K562 (cell line): ENCODE measurements around the gene CRYZ. TPM values are rescaled to one million over a fixed set of nuclear protein-coding genes. Genes with fewer than 3 reads are reported as not detected.
A peak's percentile ranks its signal among the peaks of the same experiment; 100 is the strongest.

Experiments used
- ATAC-seq: fragments of 200-7000 bp; cut with Tn5 transposase; 3 replicates; pipeline ENCODE4 v1.9.1; 2020; ENCODE audit warnings: moderate library complexity
- BruUV-seq: library from RNA; stranded (reverse); fragments of 400-500 nt; replicated peaks from 2 replicates; lab custom pipeline; 2021; lab: Mats Ljungman, UMichigan
- CTCF ChIA-PET: fragments of 300-600 bp; formaldehyde crosslinking; extraction: SDS; loops from one replicate; lab custom pipeline; 2021; ENCODE audit warnings: low intra/inter-chr PET ratio; lab: Yijun Ruan, JAX
- POLR2A ChIA-PET: fragments of 300-600, 350-650 bp; sonication (Branson Sonifier 250); formaldehyde crosslinking; extraction: SDS; loops from one replicate; lab custom pipeline; 2021; ENCODE audit warnings: antibody characterized with exemption, inconsistent platforms; lab: Yijun Ruan, JAX
- DNase-seq, 4 experiments: peaks; one replicate each; pipeline versions ENCODE4 v3.0.0 to v3.0.0-alpha.2; 2011 to 2018; ENCODE audit warnings: low spot score in 3 of 4, mixed read lengths in 3 of 4; ENCODE audit errors: extremely low read depth in 1 of 4
- FAIRE-seq: peaks from 2 replicates; lab custom pipeline; 2011; peaks lifted over from hg19 to GRCh38; lab: Jason Lieb, UNC
- H2AFZ ChIP-seq: 2 replicates; pipeline ENCODE4 v1.6.0; 2011; ENCODE audit warnings: low read depth, low read length, control low read depth, inconsistent platforms
- H3K27ac ChIP-seq: fragments of 200-600 bp; 3 replicates; pipeline ENCODE4 v1.8.0; 2011; ENCODE audit warnings: low read depth, mild to moderate bottlenecking, control low read depth, inconsistent platforms, low read length, moderate library complexity, mixed read lengths; ENCODE audit errors: extremely low read depth
- H3K27me3 ChIP-seq, 2 experiments: fragments of 300-600 bp in 1 of 2; 2 replicates in 1 of 2; 3 replicates in 1 of 2; pipeline versions ENCODE4 v1.6.0 to v1.8.0; 2011; ENCODE audit warnings: inconsistent platforms in 2 of 2, low read length in 2 of 2, mild to moderate bottlenecking in 1 of 2, mixed read lengths in 1 of 2, moderate library complexity in 1 of 2; ENCODE audit not compliant: control insufficient read depth in 2 of 2, insufficient read depth in 2 of 2
- H3K36me3 ChIP-seq: fragments of 300-600 bp; 3 replicates; pipeline ENCODE4 v1.8.0; 2011; ENCODE audit warnings: mild to moderate bottlenecking, low read length, inconsistent platforms; ENCODE audit not compliant: control insufficient read depth, insufficient read depth
- H3K4me1 ChIP-seq, 2 experiments: fragments of 200-600 bp in 1 of 2; replicated peaks in 1 of 2; 2 replicates in 1 of 2; 3 replicates in 1 of 2; pipeline versions ENCODE4 v1.5.1 to v1.8.0; 2011; ENCODE audit warnings: inconsistent platforms in 2 of 2, low read length in 2 of 2, mild to moderate bottlenecking in 1 of 2, mixed read lengths in 1 of 2, moderate library complexity in 1 of 2; ENCODE audit not compliant: control insufficient read depth in 2 of 2, insufficient read depth in 2 of 2
- H3K4me2 ChIP-seq: 2 replicates; pipeline ENCODE4 v1.6.1; 2011; ENCODE audit warnings: low read length, control low read depth, inconsistent platforms, mixed read lengths; ENCODE audit not compliant: insufficient read depth
- H3K4me3 ChIP-seq: fragments of 200-600 bp; sonication (generic), shearing (Covaris generic); 2 replicates; pipeline ENCODE4 v1.5.1; 2016; ENCODE audit warnings: control low read depth, inconsistent platforms
- H3K79me2 ChIP-seq: fragments of 200-600 bp; 3 replicates; pipeline ENCODE4 v1.8.0; 2011; ENCODE audit warnings: low read length, inconsistent platforms; ENCODE audit not compliant: control insufficient read depth, insufficient read depth
- H3K9ac ChIP-seq, 2 experiments: 2 replicates each; pipeline versions ENCODE4 v1.6.0 to v1.6.1; 2011; ENCODE audit warnings: low read depth in 2 of 2, low read length in 2 of 2, control low read depth in 1 of 2, inconsistent platforms in 1 of 2, mild to moderate bottlenecking in 1 of 2, mixed read lengths in 1 of 2; ENCODE audit not compliant: insufficient read depth in 1 of 2
- H3K9me1 ChIP-seq: one replicate; pipeline ENCODE4 v1.6.0; 2011; ENCODE audit warnings: inconsistent platforms, mild to moderate bottlenecking, low read length, moderate library complexity; ENCODE audit not compliant: control insufficient read depth, insufficient read depth
- H3K9me3 ChIP-seq: replicated peaks from 2 replicates; pipeline ENCODE4 v1.5.1; 2011; ENCODE audit warnings: low read depth, low read length, inconsistent platforms; ENCODE audit not compliant: control insufficient read depth, insufficient read depth
- H4K20me1 ChIP-seq: replicated peaks from 2 replicates; pipeline ENCODE4 v1.6.1; 2011; ENCODE audit warnings: low read length, inconsistent platforms, mixed read lengths; ENCODE audit not compliant: control insufficient read depth, insufficient read depth
- C11orf30 ChIP-seq: fragments of 450-650 bp; IDR thresholded peaks from 2 replicates; pipeline ENCODE4 v1.6.1; 2016; ENCODE audit warnings: low read depth, mild to moderate bottlenecking
- DNMT1 ChIP-seq: fragments of 450-650 bp; IDR thresholded peaks from 2 replicates; pipeline ENCODE4 v1.6.1; 2016; ENCODE audit warnings: antibody characterized with exemption, mild to moderate bottlenecking
- KAT7 ChIP-seq: sonication (generic); formaldehyde crosslinking; IDR thresholded peaks from 2 replicates; pipeline ENCODE4 v1.8.0; 2022; ENCODE audit warnings: missing genetic modification reagents, mild to moderate bottlenecking, borderline replicate concordance
- MAFG ChIP-seq: fragments of 450-650 bp; conservative IDR thresholded peaks from 2 replicates; pipeline ENCODE4 v1.6.1; 2016; ENCODE audit warnings: missing genetic modification characterization, missing compliant biosample characterization
- MCM7 ChIP-seq, 2 experiments: fragments of 450-650 bp; IDR thresholded peaks; 2 replicates each; pipeline ENCODE4 v1.6.1; 2016 to 2018
- NR4A1 ChIP-seq, 2 experiments: fragments of 250-450 bp in 1 of 2; fragments of 450-650 bp in 1 of 2; sonication (Bioruptor Pico) in 1 of 2; IDR thresholded peaks; 2 replicates each; pipeline versions ENCODE4 v1.4.0 to v1.6.1; 2016 to 2020; ENCODE audit warnings: mild to moderate bottlenecking in 2 of 2, missing compliant biosample characterization in 1 of 2, missing genetic modification characterization in 1 of 2, moderate library complexity in 1 of 2
- SREBF2 ChIP-seq: sonication (generic); formaldehyde crosslinking; IDR thresholded peaks from 2 replicates; pipeline ENCODE4 v1.4.0; 2020; ENCODE audit warnings: mild to moderate bottlenecking, missing genetic modification reagents
- ZC3H11A ChIP-seq: IDR thresholded peaks from 2 replicates; pipeline ENCODE4 v1.6.1; 2012; ENCODE audit warnings: low read depth, low read length, improper control_type of control experiment
- ZNF316 ChIP-seq: fragments of 450-650 bp; IDR thresholded peaks from 2 replicates; pipeline ENCODE4 v1.6.1; 2016
- ZNF778 ChIP-seq: fragments of 450-650 bp; formaldehyde crosslinking; IDR thresholded peaks from 2 replicates; pipeline ENCODE4 v1.4.0; 2020; ENCODE audit warnings: mild to moderate bottlenecking, moderate library complexity
- WGBS: fragments of 100-300 bp; shearing (Covaris generic); methylation state at CpG from one replicate; pipeline ENCODE4 v1.1.6; 2016; ENCODE audit warnings: low coverage, mixed read lengths; ENCODE audit not compliant: insufficient coverage; ENCODE audit errors: missing lambda C conversion rate; 5-methylcytosine and 5-hydroxymethylcytosine counted together
- in situ Hi-C: fragments of 300-500 bp; cut with MboI; formaldehyde crosslinking; loops from 4 replicates; pipeline ENCODE4 v1.15.0; 2018; ENCODE audit warnings: inconsistent platforms, mixed read lengths
- intact Hi-C: fragments of 100-400 bp; cut with micrococcal nuclease; formaldehyde crosslinking; loops from 2 replicates; pipeline ENCODE4 v1.14.2; 2022
- polyA plus RNA-seq, 8 experiments: library from polyadenylated mRNA; depleted of rRNA in 4 of 8; stranded (reverse) in 5 of 8; unstranded in 3 of 8; fragments of >200 nt; fragmentation: Nextera tagmentation in 2 of 8; fragmentation: Illumina TruSeq in 1 of 8; extraction: Ambion mirVana in 2 of 8; extraction: Trizol in 1 of 8; gene quantifications; 2 replicates each; pipeline versions ENCODE4 v1.2.1 to v1.2.3, GENCODE V29; 2011 to 2014; ENCODE audit warnings: inconsistent platforms in 1 of 8, missing spikeins in 1 of 8
- total RNA-seq, 7 experiments: library from RNA; depleted of rRNA in 6 of 7; stranded (reverse); fragments of >200 nt in 6 of 7; fragmentation: Illumina TruSeq in 2 of 7; extraction: Trizol in 2 of 7; gene quantifications; 2 replicates each; pipeline versions ENCODE4 v1.2.1 to v1.2.3, GENCODE V29; 2011 to 2021; ENCODE audit warnings: low replicate concordance in 1 of 7
- TF ChIP-seq, protein P1 (sequence below): IDR thresholded peaks from 2 replicates; pipeline ENCODE4 v1.6.1; 2012; ENCODE audit warnings: low read depth, low read length, improper control_type of control experiment, borderline replicate concordance
- TF ChIP-seq, protein P2 (sequence below): fragments of 450-650 bp; IDR thresholded peaks from 2 replicates; pipeline ENCODE4 v1.7.0; 2016; ENCODE audit warnings: borderline replicate concordance
- TF ChIP-seq, protein P3 (sequence below): sonication (generic); formaldehyde crosslinking; IDR thresholded peaks from 2 replicates; pipeline ENCODE4 v1.8.0; 2022; ENCODE audit warnings: mild to moderate bottlenecking, missing genetic modification reagents

The CRYZ gene
- total and polyA plus RNA-seq, 9 of the 15 experiments (the other 6 are each of a cell fraction or from before 2014, with no cell fraction given), result 51.7 to 179 (median 81.4) TPM

GRCh38 chr1:74714429-74715235 is 18.2 kb downstream of the CRYZ start:
- CTCF ChIA-PET, result no interaction called here

DNA sequence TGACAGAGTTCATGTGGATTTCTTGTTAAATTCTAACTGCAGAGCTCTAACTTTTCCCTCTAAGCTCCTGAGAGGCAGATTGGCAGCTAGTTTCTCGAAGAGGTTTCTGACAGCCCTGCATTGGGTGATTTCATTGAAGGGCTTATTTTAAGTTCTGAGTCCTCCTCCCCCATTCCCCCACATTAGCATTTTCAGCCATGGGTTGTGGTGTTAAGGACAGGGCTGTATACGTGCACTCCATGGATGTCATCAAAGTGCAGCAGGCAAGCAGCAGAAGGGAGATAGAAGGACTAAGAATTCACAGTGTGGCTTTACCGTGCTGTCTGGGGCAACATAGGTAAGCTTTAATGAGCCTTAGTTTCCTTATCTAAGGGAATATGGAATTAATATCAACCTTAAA is 19.0 kb downstream of the CRYZ start:
- intact Hi-C loops, result no loop called here
- FAIRE-seq (no peak), DNase-seq (no peak), ATAC-seq (no peak)
- Histone ChIP-seq H3K36me3 (peaks cover 82% of the 10 kb centered on the region), H3K79me2 (no peaks in the 10 kb centered on the region), H3K9me1 (no peaks in the 10 kb centered on the region), H3K27me3 (no peaks in the 10 kb centered on the region), H3K9me3 (no peaks in the 10 kb centered on the region), H3K4me2 (no peak overlapping the region), H3K27ac (no peak overlapping the region), H3K9ac (no peak overlapping the region), H2AFZ (no peak overlapping the region), H4K20me1 (no peaks in the 10 kb centered on the region), H3K4me3 (no peak overlapping the region), H3K4me1 (no peaks in the 10 kb centered on the region)
- ChIA-PET CTCF (no interaction called here), POLR2A (no interaction called here)
- BruUV-seq, result no TSS peak
- WGBS, result 73% methylated on average over 3 of the region's 3 CpGs
- in situ Hi-C loops, result no loop called here
- TF ChIP-seq KAT7 (CRISPR knock-in tag) (no peak), NR4A1 (CRISPR knock-in tag; IDR thresholded peaks at IDR 0.05) (no peak), NR4A1 (tag; IDR thresholded peaks at IDR 0.05) (no peak), ZNF316 (no peak), DNMT1 (no peak), ZNF778 (no peak), ZC3H11A (no peak)
- TF ChIP-seq, protein P1, sequence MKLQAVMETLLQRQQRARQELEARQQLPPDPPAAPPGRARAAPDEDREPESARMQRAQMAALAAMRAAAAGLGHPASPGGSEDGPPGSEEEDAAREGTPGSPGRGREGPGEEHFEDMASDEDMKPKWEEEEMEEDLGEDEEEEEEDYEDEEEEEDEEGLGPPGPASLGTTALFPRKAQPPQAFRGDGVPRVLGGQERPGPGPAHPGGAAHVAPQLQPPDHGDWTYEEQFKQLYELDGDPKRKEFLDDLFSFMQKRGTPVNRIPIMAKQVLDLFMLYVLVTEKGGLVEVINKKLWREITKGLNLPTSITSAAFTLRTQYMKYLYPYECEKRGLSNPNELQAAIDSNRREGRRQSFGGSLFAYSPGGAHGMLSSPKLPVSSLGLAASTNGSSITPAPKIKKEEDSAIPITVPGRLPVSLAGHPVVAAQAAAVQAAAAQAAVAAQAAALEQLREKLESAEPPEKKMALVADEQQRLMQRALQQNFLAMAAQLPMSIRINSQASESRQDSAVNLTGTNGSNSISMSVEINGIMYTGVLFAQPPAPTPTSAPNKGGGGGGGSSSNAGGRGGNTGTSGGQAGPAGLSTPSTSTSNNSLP, result no peak
- TF ChIP-seq, protein P2, sequence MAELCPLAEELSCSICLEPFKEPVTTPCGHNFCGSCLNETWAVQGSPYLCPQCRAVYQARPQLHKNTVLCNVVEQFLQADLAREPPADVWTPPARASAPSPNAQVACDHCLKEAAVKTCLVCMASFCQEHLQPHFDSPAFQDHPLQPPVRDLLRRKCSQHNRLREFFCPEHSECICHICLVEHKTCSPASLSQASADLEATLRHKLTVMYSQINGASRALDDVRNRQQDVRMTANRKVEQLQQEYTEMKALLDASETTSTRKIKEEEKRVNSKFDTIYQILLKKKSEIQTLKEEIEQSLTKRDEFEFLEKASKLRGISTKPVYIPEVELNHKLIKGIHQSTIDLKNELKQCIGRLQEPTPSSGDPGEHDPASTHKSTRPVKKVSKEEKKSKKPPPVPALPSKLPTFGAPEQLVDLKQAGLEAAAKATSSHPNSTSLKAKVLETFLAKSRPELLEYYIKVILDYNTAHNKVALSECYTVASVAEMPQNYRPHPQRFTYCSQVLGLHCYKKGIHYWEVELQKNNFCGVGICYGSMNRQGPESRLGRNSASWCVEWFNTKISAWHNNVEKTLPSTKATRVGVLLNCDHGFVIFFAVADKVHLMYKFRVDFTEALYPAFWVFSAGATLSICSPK, result no peak

More at GRCh38 chr1:74714429-74715235, 18.2 kb downstream of the CRYZ start:
- 57% methylated on average over 1 of the region's 1 CpG for WGBS
- DNase-seq, result no peak
- Histone ChIP-seq H3K36me3 (peaks cover 80% of the 10 kb centered on the region), H3K9me1 (no peaks in the 10 kb centered on the region), H3K4me3 (no peak overlapping the region), H3K9me3 (no peaks in the 10 kb centered on the region), H3K9ac (no peak overlapping the region), H3K4me2 (no peak overlapping the region), H3K4me1 (no peaks in the 10 kb centered on the region), H3K27ac (no peak overlapping the region), H4K20me1 (no peaks in the 10 kb centered on the region), H2AFZ (no peak overlapping the region), H3K27me3 (no peaks in the 10 kb centered on the region), H3K79me2 (no peaks in the 10 kb centered on the region)
- in situ Hi-C loops, result no loop called here
- TF ChIP-seq MCM7 (IDR thresholded peaks at IDR 0.05), result no peak
- TF ChIP-seq C11orf30, result 0 out of 2 replicates have a peak, but pooled peaks have one; percentile 13
- peak; percentile 36 for TF ChIP-seq ZNF316
- TF ChIP-seq, protein P3, sequence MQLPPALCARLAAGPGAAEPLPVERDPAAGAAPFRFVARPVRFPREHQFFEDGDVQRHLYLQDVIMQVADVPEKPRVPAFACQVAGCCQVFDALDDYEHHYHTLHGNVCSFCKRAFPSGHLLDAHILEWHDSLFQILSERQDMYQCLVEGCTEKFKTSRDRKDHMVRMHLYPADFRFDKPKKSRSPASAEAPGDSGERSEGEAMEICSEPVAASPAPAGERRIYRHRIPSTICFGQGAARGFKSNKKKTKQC, result no peak
- 0 out of 2 replicates have a peak, but pooled peaks have one; percentile 9 for TF ChIP-seq MAFG (tag)
- TF ChIP-seq SREBF2 (CRISPR knock-in tag), result no peak
- FAIRE-seq, result no peak
- intact Hi-C loops, result no loop called here
- ATAC-seq, result no peak
- BruUV-seq, result no TSS peak
- POLR2A ChIA-PET, result interaction anchor here (1.1 kb wide), 1 partner anchor 18 kb away, joined by 5 read pairs; the partner anchor contains the start of genes CRYZ and TYW3
